ENCODE results near the gene SSR3.
A peak's percentile ranks its signal among the peaks of the same experiment; 100 is the strongest.

SSR3 gene

DNA sequence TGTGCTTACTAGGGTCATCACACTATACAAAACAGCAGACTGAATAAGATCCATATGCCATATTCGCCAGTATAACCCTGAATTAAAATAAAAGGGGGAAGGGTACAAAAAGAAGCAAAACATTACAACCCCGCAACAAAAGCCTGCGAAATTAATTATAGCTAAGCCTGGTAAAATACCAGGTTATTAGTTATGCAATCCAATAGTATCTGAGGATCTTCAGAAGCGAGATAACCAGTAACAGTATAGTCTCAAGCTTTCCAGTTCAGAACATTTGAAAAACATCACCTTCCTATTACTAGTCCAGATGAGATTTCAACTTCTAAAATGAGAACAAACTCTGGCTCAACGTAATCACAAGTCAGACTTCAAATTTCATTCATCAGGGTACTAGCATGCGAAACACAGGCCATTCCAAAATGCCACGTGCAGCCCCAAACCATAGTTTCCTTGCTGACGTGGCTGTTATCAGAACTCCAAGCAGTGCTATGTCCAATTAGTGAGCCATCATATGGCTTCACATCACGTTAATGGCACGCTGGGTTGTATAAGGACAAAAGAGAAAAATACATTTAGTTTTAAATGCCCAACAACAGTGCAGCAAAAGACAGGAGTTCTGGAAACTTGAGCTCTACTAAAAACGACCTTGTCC is 1.1 kb downstream of the SSR3 start:
- no peak for DNase-seq (ENCODE audit: extremely low spot score)
- TF ChIP-seq CTBP1 (IDR thresholded peaks at IDR 0.05; ENCODE audit: borderline replicate concordance): no peak
- peak; percentile 87 for TF ChIP-seq L3MBTL2 (conservative IDR thresholded peaks at IDR 0.05)
- no peak for TF ChIP-seq LEF1 (IDR thresholded peaks at IDR 0.05; ENCODE audit: borderline replicate concordance)
- no peak for TF ChIP-seq FOXK2 (IDR thresholded peaks at IDR 0.05)
- ChIA-PET POLR2A (interaction anchor here (1.1 to 3.1 kb wide), 5 partner anchors 10 to 535 kb away, joined by 3 to 19 read pairs (median 5); partner anchors contain the start of gene TIPARP), CTCF (interaction anchor here (0.7 to 1.6 kb wide), 2 partner anchors 13 to 120 kb away, joined by 3 to 6 read pairs; no protein-coding TSS in a partner anchor)

DNA sequence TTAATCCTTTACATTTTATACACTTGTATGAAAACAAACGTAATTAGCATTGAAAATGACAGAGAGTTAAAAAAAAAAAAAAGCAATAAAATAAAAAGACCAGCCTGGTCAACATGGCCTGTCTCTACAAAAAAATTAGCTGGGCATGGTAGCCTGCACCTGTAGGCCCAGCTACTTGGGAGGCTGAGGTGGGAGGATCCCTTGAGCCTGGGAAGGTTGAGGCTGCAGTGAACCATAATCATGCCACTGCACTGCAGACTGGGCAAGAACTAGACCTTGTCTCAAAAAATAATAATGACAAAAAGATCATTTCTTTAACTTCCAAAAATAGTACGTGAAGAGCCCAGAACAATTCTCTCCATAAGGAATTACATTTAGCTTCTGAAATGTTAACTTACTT is 1.9 kb downstream of the SSR3 start:
- DNase-seq (ENCODE audit: extremely low spot score): no peak
- CTCF ChIA-PET: no interaction called here
- no peak for TF ChIP-seq L3MBTL2 (conservative IDR thresholded peaks at IDR 0.05)
- TF ChIP-seq BHLHE40 (IDR thresholded peaks at IDR 0.05; ENCODE audit: borderline replicate concordance): no peak
- no peak for TF ChIP-seq ZNF384 (IDR thresholded peaks at IDR 0.05)
- TF ChIP-seq, protein P1, sequence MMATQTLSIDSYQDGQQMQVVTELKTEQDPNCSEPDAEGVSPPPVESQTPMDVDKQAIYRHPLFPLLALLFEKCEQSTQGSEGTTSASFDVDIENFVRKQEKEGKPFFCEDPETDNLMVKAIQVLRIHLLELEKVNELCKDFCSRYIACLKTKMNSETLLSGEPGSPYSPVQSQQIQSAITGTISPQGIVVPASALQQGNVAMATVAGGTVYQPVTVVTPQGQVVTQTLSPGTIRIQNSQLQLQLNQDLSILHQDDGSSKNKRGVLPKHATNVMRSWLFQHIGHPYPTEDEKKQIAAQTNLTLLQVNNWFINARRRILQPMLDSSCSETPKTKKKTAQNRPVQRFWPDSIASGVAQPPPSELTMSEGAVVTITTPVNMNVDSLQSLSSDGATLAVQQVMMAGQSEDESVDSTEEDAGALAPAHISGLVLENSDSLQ (IDR thresholded peaks at IDR 0.05): no peak
- TF ChIP-seq LEF1 (IDR thresholded peaks at IDR 0.05; ENCODE audit: borderline replicate concordance): no peak
- no peak for TF ChIP-seq NFRKB (IDR thresholded peaks at IDR 0.05)
- no peak for TF ChIP-seq SP1 (IDR thresholded peaks at IDR 0.05)
- TF ChIP-seq TARDBP (IDR thresholded peaks at IDR 0.05): no peak
- no peak for TF ChIP-seq CTBP1 (IDR thresholded peaks at IDR 0.05; ENCODE audit: borderline replicate concordance)
- TF ChIP-seq ELF4 (IDR thresholded peaks at IDR 0.05): no peak
- TF ChIP-seq FOXA1 (IDR thresholded peaks at IDR 0.05): no peak
- no peak for TF ChIP-seq FOXK2 (IDR thresholded peaks at IDR 0.05)
- TF ChIP-seq ARNT (IDR thresholded peaks at IDR 0.05): no peak
- TF ChIP-seq FOXM1 (IDR thresholded peaks at IDR 0.05; ENCODE audit: borderline replicate concordance): no peak
- TF ChIP-seq SUZ12 (IDR thresholded peaks at IDR 0.05): no peak
- TF ChIP-seq HDGF (IDR thresholded peaks at IDR 0.05; ENCODE audit: borderline replicate concordance): no peak
- POLR2A ChIA-PET: interaction anchor here (1.2 kb wide), 1 partner anchor 536 kb away, joined by 3 read pairs; no protein-coding TSS in a partner anchor

DNA sequence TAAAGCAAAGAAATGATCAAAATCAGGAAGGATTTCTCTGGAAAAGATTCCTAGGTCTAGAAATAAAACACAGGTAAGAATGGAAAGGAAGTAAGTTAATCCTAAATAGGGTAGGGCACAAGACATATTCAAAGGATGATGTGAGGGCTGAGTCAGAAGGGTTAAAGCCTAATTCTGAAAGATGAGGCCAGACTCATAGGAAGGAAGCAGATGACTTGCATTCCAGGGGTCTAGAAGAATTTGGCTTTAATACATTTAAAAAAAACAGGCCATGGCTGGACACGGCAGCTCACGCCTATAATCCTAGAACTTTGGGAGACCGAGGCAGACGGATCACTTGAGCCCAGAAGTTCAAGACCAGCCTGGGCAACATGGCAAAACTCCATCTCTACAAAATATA is 3.2 kb downstream of the SSR3 start:
- TF ChIP-seq FOXA1 (IDR thresholded peaks at IDR 0.05) (no peak), L3MBTL2 (conservative IDR thresholded peaks at IDR 0.05) (no peak), BHLHE40 (IDR thresholded peaks at IDR 0.05; ENCODE audit: borderline replicate concordance) (no peak), FOXK2 (IDR thresholded peaks at IDR 0.05) (no peak), LEF1 (IDR thresholded peaks at IDR 0.05; ENCODE audit: borderline replicate concordance) (no peak), ELF4 (IDR thresholded peaks at IDR 0.05) (no peak), FOXM1 (IDR thresholded peaks at IDR 0.05; ENCODE audit: borderline replicate concordance) (no peak), ZNF384 (IDR thresholded peaks at IDR 0.05) (no peak), CTBP1 (IDR thresholded peaks at IDR 0.05; ENCODE audit: borderline replicate concordance) (no peak), SP1 (IDR thresholded peaks at IDR 0.05) (no peak), HDGF (IDR thresholded peaks at IDR 0.05; ENCODE audit: borderline replicate concordance) (no peak), NFRKB (IDR thresholded peaks at IDR 0.05) (no peak), ARNT (IDR thresholded peaks at IDR 0.05) (no peak), TARDBP (IDR thresholded peaks at IDR 0.05) (no peak), SUZ12 (IDR thresholded peaks at IDR 0.05) (no peak)
- TF ChIP-seq, protein P1 (IDR thresholded peaks at IDR 0.05): no peak
- ChIA-PET CTCF (no interaction called here), POLR2A (no interaction called here)
- no peak for DNase-seq (ENCODE audit: extremely low spot score)

DNA sequence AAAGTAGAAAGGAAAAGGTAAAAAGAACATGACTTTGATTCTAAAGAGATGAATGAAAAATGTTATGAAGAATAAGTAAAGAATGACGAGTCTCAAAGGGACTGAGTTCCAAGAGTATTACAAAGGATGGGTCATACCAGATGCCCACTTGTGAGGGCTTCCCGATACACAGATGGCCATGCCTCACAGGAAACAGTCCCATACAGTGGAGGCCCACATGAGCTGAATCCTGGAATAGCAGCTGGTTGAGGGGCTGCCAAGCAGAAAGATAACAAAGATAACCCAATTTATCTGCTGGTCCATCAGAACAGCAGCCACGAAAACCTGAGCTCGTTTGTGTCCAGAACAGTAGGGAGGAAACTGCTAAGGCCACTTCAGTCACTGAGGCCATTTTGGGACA is 3.7 kb downstream of the SSR3 start:
- ChIA-PET CTCF (no interaction called here), POLR2A (no interaction called here)
- no peak for TF ChIP-seq LEF1 (IDR thresholded peaks at IDR 0.05; ENCODE audit: borderline replicate concordance)
- TF ChIP-seq L3MBTL2 (conservative IDR thresholded peaks at IDR 0.05): no peak
- no peak for TF ChIP-seq CTBP1 (IDR thresholded peaks at IDR 0.05; ENCODE audit: borderline replicate concordance)
- TF ChIP-seq BHLHE40 (IDR thresholded peaks at IDR 0.05; ENCODE audit: borderline replicate concordance): no peak
- TF ChIP-seq SP1 (IDR thresholded peaks at IDR 0.05): no peak
- no peak for TF ChIP-seq ELF4 (IDR thresholded peaks at IDR 0.05)
- no peak for TF ChIP-seq FOXA1 (IDR thresholded peaks at IDR 0.05)
- DNase-seq (ENCODE audit: extremely low spot score): no peak

DNA sequence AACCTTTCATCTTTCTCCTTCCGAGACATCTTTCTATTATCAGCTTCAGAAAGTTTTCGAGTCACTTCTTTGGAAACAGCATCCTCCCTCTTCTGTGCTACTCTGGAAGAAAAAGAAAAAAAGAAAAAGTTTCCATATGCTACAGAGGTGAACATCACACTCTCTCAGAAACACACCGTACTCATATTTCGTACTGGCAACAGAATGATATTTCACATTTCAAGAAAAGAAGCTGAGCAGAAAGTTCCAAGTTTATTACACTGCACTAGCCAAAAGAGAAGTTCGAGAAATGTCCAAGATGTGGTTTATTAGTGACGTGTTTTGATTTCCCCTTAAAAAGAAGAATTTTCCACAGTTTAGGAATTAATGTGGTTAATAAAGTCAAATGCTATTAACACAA is 6.0 kb downstream of the SSR3 start:
- CTCF ChIA-PET: no interaction called here
- TF ChIP-seq SUZ12 (IDR thresholded peaks at IDR 0.05): no peak
- TF ChIP-seq NFRKB (IDR thresholded peaks at IDR 0.05): no peak
- TF ChIP-seq ELF4 (IDR thresholded peaks at IDR 0.05): no peak
- TF ChIP-seq, protein P1 (IDR thresholded peaks at IDR 0.05): no peak
- TF ChIP-seq ZNF384 (IDR thresholded peaks at IDR 0.05): no peak
- no peak for TF ChIP-seq HDGF (IDR thresholded peaks at IDR 0.05; ENCODE audit: borderline replicate concordance)
- TF ChIP-seq FOXM1 (IDR thresholded peaks at IDR 0.05; ENCODE audit: borderline replicate concordance): no peak
- TF ChIP-seq TARDBP (IDR thresholded peaks at IDR 0.05): no peak
- TF ChIP-seq BHLHE40 (IDR thresholded peaks at IDR 0.05; ENCODE audit: borderline replicate concordance): no peak
- no peak for TF ChIP-seq ARNT (IDR thresholded peaks at IDR 0.05)
- no peak for TF ChIP-seq L3MBTL2 (conservative IDR thresholded peaks at IDR 0.05)
- no peak for TF ChIP-seq CTBP1 (IDR thresholded peaks at IDR 0.05; ENCODE audit: borderline replicate concordance)
- TF ChIP-seq FOXA1 (IDR thresholded peaks at IDR 0.05): no peak
- POLR2A ChIA-PET: no interaction called here
- no peak for DNase-seq (ENCODE audit: extremely low spot score)

DNA sequence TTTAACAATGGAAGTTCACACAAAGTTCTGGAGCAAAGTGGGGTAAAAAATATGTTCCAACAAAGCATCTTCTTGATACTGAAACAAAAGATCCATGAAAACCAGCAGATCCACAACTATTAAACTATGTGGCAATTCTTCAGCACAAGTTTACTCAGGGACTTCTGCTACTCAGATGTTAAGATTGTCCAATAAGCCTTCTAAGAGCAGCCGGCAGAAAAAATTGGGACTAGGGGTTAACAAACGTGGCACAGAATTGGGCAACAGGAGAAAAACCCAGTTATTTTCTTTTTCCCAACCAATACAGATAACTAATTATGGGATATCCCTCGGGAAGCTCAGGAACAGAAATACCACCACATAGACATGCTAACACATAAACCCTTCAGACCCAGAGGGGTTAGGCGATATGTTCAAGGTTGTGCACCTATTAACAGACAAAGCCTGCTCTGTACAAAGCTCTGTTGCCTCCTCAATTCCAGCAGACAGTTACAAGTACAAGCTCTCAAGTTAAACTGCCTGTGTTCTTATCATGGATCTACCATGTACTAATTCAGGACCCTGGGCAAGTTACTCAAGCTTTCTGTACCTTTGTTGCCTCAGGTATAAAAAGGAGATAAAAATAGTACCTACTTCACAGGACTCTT is 6.8 kb downstream of the SSR3 start:
- TF ChIP-seq TARDBP (IDR thresholded peaks at IDR 0.05) (no peak), ARNT (IDR thresholded peaks at IDR 0.05) (no peak), NFRKB (IDR thresholded peaks at IDR 0.05) (no peak), FOXM1 (IDR thresholded peaks at IDR 0.05; ENCODE audit: borderline replicate concordance) (no peak)
- no peak for DNase-seq (ENCODE audit: extremely low spot score)
- CTCF ChIA-PET: no interaction called here
- POLR2A ChIA-PET: no interaction called here

Measured in HEK293T (cell line).